H9 (cell line): ENCODE results near the gene CDC5L. TPM values are rescaled to one million over a fixed set of nuclear protein-coding genes. Genes with fewer than 3 reads are reported as not detected.
"Not testable (repeated sequence)": the region's sequence is repeated elsewhere in the genome, so short reads cannot be mapped to it uniquely, and the experiment has no call there.

ENCODE experiments used
- DNase-seq: peaks from one replicate; pipeline ENCODE4 v3.0.0-alpha.2; 2017
- H2AFZ ChIP-seq: one replicate; pipeline ENCODE4 v1.6.1; 2013; ENCODE audit warnings: mild to moderate bottlenecking, low read length, control low read depth, moderate library complexity
- H2AK5ac ChIP-seq: 2 replicates; pipeline ENCODE4 v1.6.1; 2013; ENCODE audit warnings: low read length, control low read depth, mixed read lengths; ENCODE audit not compliant: insufficient read length
- H2BK120ac ChIP-seq: one replicate; pipeline ENCODE4 v1.6.1; 2013; ENCODE audit warnings: low read depth, mild to moderate bottlenecking, low read length, control low read depth, inconsistent platforms; ENCODE audit not compliant: poor library complexity, severe bottlenecking
- H2BK12ac ChIP-seq: 2 replicates; pipeline ENCODE4 v1.6.1; 2013; ENCODE audit warnings: low read length, control low read depth, mixed read lengths, low read depth; ENCODE audit not compliant: insufficient read length
- H2BK15ac ChIP-seq: 2 replicates; pipeline ENCODE4 v1.6.1; 2013; ENCODE audit warnings: low read depth, low read length, control low read depth
- H2BK20ac ChIP-seq: one replicate; pipeline ENCODE4 v1.6.1; 2013; ENCODE audit warnings: low read depth, mild to moderate bottlenecking, low read length, control low read depth, inconsistent platforms; ENCODE audit not compliant: poor library complexity, severe bottlenecking
- H2BK5ac ChIP-seq: 2 replicates; pipeline ENCODE4 v1.6.1; 2013; ENCODE audit warnings: low read length, control low read depth, mixed read lengths; ENCODE audit not compliant: insufficient read length
- H3K14ac ChIP-seq: 2 replicates; pipeline ENCODE4 v1.6.1; 2013; ENCODE audit warnings: low read length, control low read depth; ENCODE audit not compliant: insufficient read depth
- H3K18ac ChIP-seq: 2 replicates; pipeline ENCODE4 v1.6.1; 2013; ENCODE audit warnings: low read depth, mild to moderate bottlenecking, mixed read lengths, low read length, control low read depth; ENCODE audit not compliant: insufficient read length
- H3K23ac ChIP-seq: 2 replicates; pipeline ENCODE4 v1.6.1; 2013; ENCODE audit warnings: low read length, control low read depth, mixed read lengths, low read depth; ENCODE audit not compliant: insufficient read length
- H3K23me2 ChIP-seq: 2 replicates; pipeline ENCODE4 v1.6.1; 2013; ENCODE audit warnings: low read depth, mild to moderate bottlenecking, mixed read lengths, low read length, control low read depth; ENCODE audit not compliant: insufficient read length, poor library complexity, severe bottlenecking
- H3K27ac ChIP-seq: 2 replicates; pipeline ENCODE4 v1.5.1; 2013; ENCODE audit warnings: low read length, control low read depth, mixed read lengths, low read depth; ENCODE audit not compliant: insufficient read length
- H3K27me3 ChIP-seq: 2 replicates; pipeline ENCODE4 v1.6.1; 2013; ENCODE audit warnings: low read length, control low read depth, inconsistent platforms; ENCODE audit not compliant: insufficient read depth
- H3K4ac ChIP-seq: 2 replicates; pipeline ENCODE4 v1.6.1; 2013; ENCODE audit warnings: low read depth, mild to moderate bottlenecking, control low read depth, inconsistent platforms, low read length, moderate library complexity
- H3K4me1 ChIP-seq: 2 replicates; pipeline ENCODE4 v1.6.1; 2013; ENCODE audit warnings: low read length, control low read depth, inconsistent platforms; ENCODE audit not compliant: insufficient read depth
- H3K4me2 ChIP-seq: 2 replicates; pipeline ENCODE4 v1.6.1; 2013; ENCODE audit warnings: low read length, control low read depth, mixed read lengths; ENCODE audit not compliant: insufficient read length, insufficient read depth
- H3K56ac ChIP-seq: 2 replicates; pipeline ENCODE4 v1.6.1; 2013; ENCODE audit warnings: low read depth, mild to moderate bottlenecking, mixed read lengths, low read length, control low read depth; ENCODE audit not compliant: insufficient read length
- H3K79me1 ChIP-seq: 2 replicates; pipeline ENCODE4 v1.6.1; 2013; ENCODE audit warnings: low read depth, mild to moderate bottlenecking, moderate library complexity, low read length, control low read depth, inconsistent platforms; ENCODE audit not compliant: insufficient read depth, poor library complexity, severe bottlenecking
- H3K79me2 ChIP-seq: 2 replicates; pipeline ENCODE4 v1.6.1; 2013; ENCODE audit warnings: low read length, control low read depth, inconsistent platforms; ENCODE audit not compliant: insufficient read depth
- H3K9ac ChIP-seq: 2 replicates; pipeline ENCODE4 v1.6.1; 2013; ENCODE audit warnings: low read length, control low read depth, mixed read lengths; ENCODE audit not compliant: insufficient read length; ENCODE audit errors: extremely low read depth
- H3K9me3 ChIP-seq: one replicate; pipeline ENCODE4 v1.6.1; 2013; ENCODE audit warnings: low read depth, low read length, inconsistent platforms; ENCODE audit not compliant: control insufficient read depth
- H3T11ph ChIP-seq: one replicate; pipeline ENCODE4 v1.6.1; 2013; ENCODE audit warnings: mild to moderate bottlenecking, low read length, control low read depth, inconsistent platforms
- H4K20me1 ChIP-seq: one replicate; pipeline ENCODE4 v1.6.1; 2013; ENCODE audit not compliant: control insufficient read depth, insufficient read length, insufficient read depth
- H4K5ac ChIP-seq: 2 replicates; pipeline ENCODE4 v1.6.1; 2013; ENCODE audit warnings: low read depth, mild to moderate bottlenecking, mixed read lengths, low read length, control low read depth; ENCODE audit not compliant: insufficient read length
- H4K8ac ChIP-seq: replicated peaks from 2 replicates; pipeline ENCODE4 v1.6.1; 2013; ENCODE audit warnings: low read length, control low read depth, mixed read lengths, low read depth; ENCODE audit not compliant: insufficient read length
- H4K91ac ChIP-seq: 2 replicates; pipeline ENCODE4 v1.6.1; 2013; ENCODE audit warnings: low read depth, mild to moderate bottlenecking, moderate library complexity, mixed read lengths, low read length, control low read depth; ENCODE audit not compliant: insufficient read length
- H3K27ac Mint-ChIP-seq, 3 experiments: 2 replicates in 2 of 3; 3 replicates in 1 of 3; pipeline ENCODE4 v1.8.0; 2020 to 2021; ENCODE audit warnings: mixed read lengths in 3 of 3, mild to moderate bottlenecking in 1 of 3, moderate library complexity in 1 of 3
- H3K27me3 Mint-ChIP-seq: 2 replicates; pipeline ENCODE4 v1.8.0; 2021; ENCODE audit warnings: low read depth, mild to moderate bottlenecking, moderate library complexity, mixed read lengths
- H3K36me3 Mint-ChIP-seq, 3 experiments: 2 replicates in 2 of 3; 3 replicates in 1 of 3; pipeline ENCODE4 v1.8.0; 2020 to 2021; ENCODE audit warnings: low read depth in 3 of 3, mixed read lengths in 3 of 3; ENCODE audit not compliant: insufficient read depth in 1 of 3
- H3K4me1 Mint-ChIP-seq, 2 experiments: 2 replicates each; pipeline ENCODE4 v1.8.0; 2020; ENCODE audit warnings: mixed read lengths in 2 of 2
- H3K4me3 Mint-ChIP-seq, 2 experiments: 2 replicates in 1 of 2; 3 replicates in 1 of 2; pipeline ENCODE4 v1.8.0; 2020 to 2021; ENCODE audit warnings: mild to moderate bottlenecking in 2 of 2, mixed read lengths in 2 of 2, moderate library complexity in 1 of 2
- H3K9me3 Mint-ChIP-seq, 2 experiments: 2 replicates in 1 of 2; 3 replicates in 1 of 2; pipeline ENCODE4 v1.8.0; 2020; ENCODE audit warnings: mild to moderate bottlenecking in 2 of 2, mixed read lengths in 2 of 2, moderate library complexity in 1 of 2
- CTCF ChIP-seq: fragments of 200-600 bp; sonication (generic); conservative IDR thresholded peaks from 3 replicates; pipeline ENCODE4 v1.8.0; 2021; ENCODE audit warnings: antibody characterized with exemption, mild to moderate bottlenecking
- WGBS: extraction: QIAGEN DNeasy Blood & Tissue Kit; methylation state at CpG from one replicate; pipeline ENCODE4 v1.1.7; 2013; ENCODE audit warnings: missing lambda C conversion rate, low lambda C conversion rate, mixed read lengths; ENCODE audit not compliant: insufficient read length; ENCODE audit errors: extremely low coverage; 5-methylcytosine and 5-hydroxymethylcytosine counted together
- total RNA-seq: library from RNA; stranded (reverse); gene quantifications from 2 replicates; pipeline ENCODE4 v1.2.1, GENCODE V29; 2021

CDC5L gene
- total RNA-seq, 1 experiment from 2014 or later, result 34.3 TPM

GRCh38 chr6:44342489-44342888 lies 45.0 kb upstream of the CDC5L start, which contains the start of gene SPATS1:
TSS of gene SPATS1 (plus strand) at chr6:44342650. CDS start at chr6:44343096, 446 bp downstream.
- no peak within 1 kb of the TSS for H3K18ac ChIP-seq
- Mint-ChIP-seq H3K9me3 (no peaks in the 10 kb centered on the region), H3K4me3 (no peak within 1 kb of the TSS), H3K27me3 (peaks cover 5% of the 10 kb centered on the region), H3K27ac (no peak within 1 kb of the TSS), H3K36me3 (no peaks in the 10 kb centered on the region), H3K4me1 (peaks cover 12 to 13% of the 10 kb centered on the region in 2 experiments; a peak in 3 of 4 replicates)
- 0 out of 2 replicates have a peak, but pooled peaks cover 2% of the 10 kb centered on the region for H3K4me1 ChIP-seq
- no peak within 1 kb of the TSS for H2AFZ ChIP-seq
- H3K56ac ChIP-seq, result no peak within 1 kb of the TSS
- H2BK20ac ChIP-seq, result no peak within 1 kb of the TSS
- H3K79me2 ChIP-seq, result no peaks in the 10 kb centered on the region
- no peak within 1 kb of the TSS for H4K8ac ChIP-seq
- H3K9me3 ChIP-seq, result no peaks in the 10 kb centered on the region
- no peaks in the 10 kb centered on the region for H3K79me1 ChIP-seq
- no peaks in the 10 kb centered on the region for H3K23me2 ChIP-seq
- H3T11ph ChIP-seq, result no peak within 1 kb of the TSS
- WGBS, result no CpG with 5 or more reads among the region's 31 CpGs
- H2BK12ac ChIP-seq, result no peak within 1 kb of the TSS
- no peak for TF ChIP-seq CTCF
- no peak within 1 kb of the TSS for H3K23ac ChIP-seq
- H3K4me2 ChIP-seq, result no peak within 1 kb of the TSS
- H4K91ac ChIP-seq, result no peak within 1 kb of the TSS
- H4K5ac ChIP-seq, result no peak within 1 kb of the TSS
- no peaks in the 10 kb centered on the region for H4K20me1 ChIP-seq
- no peak within 1 kb of the TSS for H2BK5ac ChIP-seq
- no peak within 1 kb of the TSS for H3K27ac ChIP-seq
- H3K9ac ChIP-seq, result no peak within 1 kb of the TSS
- peak; percentile 78 for DNase-seq
- no peak within 1 kb of the TSS for H3K4ac ChIP-seq
- no peak within 1 kb of the TSS; the same call in 1 of the 2 replicates for H2BK15ac ChIP-seq
- no peak within 1 kb of the TSS for H3K14ac ChIP-seq
- H3K27me3 ChIP-seq, result no peaks in the 10 kb centered on the region
- H2AK5ac ChIP-seq, result no peak within 1 kb of the TSS
- H2BK120ac ChIP-seq, result no peak within 1 kb of the TSS

GRCh38 chr6:44346818-44347217 lies 40.7 kb upstream of the CDC5L start:
- H3K36me3 Mint-ChIP-seq, H3K27ac ChIP-seq, H3K23ac ChIP-seq, H3K4me1 ChIP-seq, H2BK20ac ChIP-seq, H3K27ac Mint-ChIP-seq, H4K8ac ChIP-seq, H3K9me3 ChIP-seq, H3K79me2 ChIP-seq, H3K27me3 Mint-ChIP-seq, H4K5ac ChIP-seq, H3K9me3 Mint-ChIP-seq, H3K4ac ChIP-seq, H2AK5ac ChIP-seq, H2BK120ac ChIP-seq, DNase-seq, H3K14ac ChIP-seq, H3K4me3 Mint-ChIP-seq, H3K4me2 ChIP-seq, H2AFZ ChIP-seq, H3K23me2 ChIP-seq, H4K91ac ChIP-seq, H3K56ac ChIP-seq, H3K9ac ChIP-seq, H3K27me3 ChIP-seq, H3K79me1 ChIP-seq, H3K18ac ChIP-seq, H3T11ph ChIP-seq, H2BK5ac ChIP-seq, H4K20me1 ChIP-seq, H2BK12ac ChIP-seq, H2BK15ac ChIP-seq: not testable (repeated sequence)
- WGBS, result no CpG with 5 or more reads among the region's 4 CpGs
- H3K4me1 Mint-ChIP-seq, result peaks cover 11 to 12% of the 10 kb centered on the region in 2 experiments
